HG02852 (cell line): ENCODE data around the gene AIP.
A peak's percentile ranks its signal among the peaks of the same experiment; 100 is the strongest.

Source experiments
- ATAC-seq: cut with Tn5 transposase; IDR thresholded peaks from one replicate; pipeline ENCODE4 v1.9.1; 2021; ENCODE audit warnings: mild to moderate bottlenecking, moderate library complexity; ENCODE audit not compliant: unreplicated experiment

AIP gene

DNA sequence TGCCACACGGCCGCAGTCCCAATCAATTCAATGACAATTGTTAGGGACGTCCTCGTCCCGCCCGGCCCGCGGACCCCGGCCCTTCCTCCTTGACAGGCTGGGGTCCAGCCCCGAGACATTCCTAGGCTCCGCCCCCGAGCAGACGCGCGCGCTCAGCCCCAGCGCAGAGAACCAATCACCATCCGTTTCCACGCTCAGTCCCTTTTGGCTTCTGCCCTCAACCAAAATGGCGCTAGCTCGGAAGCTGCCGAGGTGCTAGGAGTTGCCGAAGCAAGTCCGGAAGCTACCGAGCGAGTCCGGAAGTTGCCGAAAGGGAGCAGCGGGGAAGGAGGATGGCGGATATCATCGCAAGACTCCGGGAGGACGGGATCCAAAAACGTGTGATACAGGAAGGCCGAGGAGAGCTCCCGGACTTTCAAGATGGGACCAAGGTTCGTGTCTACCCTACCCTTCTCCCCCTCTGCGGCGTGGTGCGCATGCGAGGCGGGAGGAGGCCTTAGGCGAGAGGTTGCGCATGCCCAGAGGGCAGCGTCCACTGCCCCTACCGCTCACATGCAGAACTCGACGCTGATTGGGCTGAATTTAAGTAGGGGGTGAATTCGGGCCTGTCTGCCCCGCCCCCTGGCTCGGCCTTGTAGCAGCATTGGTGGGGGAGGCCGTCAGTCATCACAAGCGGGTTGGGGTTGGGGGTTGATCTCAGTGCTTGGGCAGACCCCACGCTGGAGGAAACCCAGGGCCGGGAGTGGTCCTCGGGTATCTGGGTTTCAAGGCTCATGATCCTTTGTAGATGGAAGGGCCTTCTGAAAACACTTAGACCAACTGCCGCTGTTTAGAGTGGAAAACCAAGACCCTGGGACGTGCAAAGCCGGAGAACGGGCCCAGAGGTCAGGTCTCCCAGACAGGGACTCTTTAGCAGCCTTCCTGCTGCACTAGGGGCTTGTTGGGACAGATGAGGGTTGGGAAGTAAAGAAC is at the start of gene AIP:
TSS of gene AIP (plus strand) at position 200 of the 972 bp plus-strand sequence. CDS start at position 333, 133 bp downstream.
- peak; percentile 73 for ATAC-seq

DNA sequence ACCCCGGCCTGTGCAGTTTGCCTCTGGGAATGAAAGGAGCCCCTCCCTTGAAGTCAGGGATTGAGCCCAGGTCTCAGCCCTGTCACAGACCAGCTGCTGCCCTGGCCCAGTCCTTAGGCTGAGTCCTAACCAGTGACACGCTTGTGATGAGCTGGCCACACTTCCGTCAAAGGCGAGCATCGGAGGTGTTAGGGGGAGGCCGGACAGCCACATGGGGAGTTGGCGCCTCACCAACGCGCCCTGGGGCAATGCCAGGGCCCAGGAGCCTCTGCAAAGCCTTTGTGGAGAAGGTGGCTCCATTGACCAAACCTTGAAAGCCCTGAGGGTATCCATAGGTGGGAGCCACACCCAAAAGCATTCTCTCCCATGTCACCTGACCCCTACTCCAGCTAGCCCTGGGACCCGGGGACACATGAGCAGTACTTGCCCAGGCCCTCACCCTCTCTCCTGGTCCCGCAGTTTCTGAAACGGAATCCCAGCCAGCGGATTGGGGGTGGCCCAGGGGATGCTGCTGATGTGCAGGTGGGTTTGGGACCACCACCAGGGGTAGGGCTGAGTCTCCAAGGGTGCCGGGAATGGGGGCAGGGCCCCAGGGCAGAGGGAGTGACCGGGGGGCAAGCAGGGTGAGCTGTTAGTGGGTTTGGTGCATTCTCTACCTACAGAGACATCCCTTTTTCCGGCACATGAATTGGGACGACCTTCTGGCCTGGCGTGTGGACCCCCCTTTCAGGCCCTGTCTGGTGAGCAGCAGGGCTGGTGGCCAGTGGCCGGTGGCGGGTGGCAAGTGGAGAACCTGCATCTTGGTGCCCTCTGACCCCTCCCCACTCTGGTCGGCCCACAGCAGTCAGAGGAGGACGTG is 49.1 kb upstream of the AIP start:
- ATAC-seq, result no peak

DNA sequence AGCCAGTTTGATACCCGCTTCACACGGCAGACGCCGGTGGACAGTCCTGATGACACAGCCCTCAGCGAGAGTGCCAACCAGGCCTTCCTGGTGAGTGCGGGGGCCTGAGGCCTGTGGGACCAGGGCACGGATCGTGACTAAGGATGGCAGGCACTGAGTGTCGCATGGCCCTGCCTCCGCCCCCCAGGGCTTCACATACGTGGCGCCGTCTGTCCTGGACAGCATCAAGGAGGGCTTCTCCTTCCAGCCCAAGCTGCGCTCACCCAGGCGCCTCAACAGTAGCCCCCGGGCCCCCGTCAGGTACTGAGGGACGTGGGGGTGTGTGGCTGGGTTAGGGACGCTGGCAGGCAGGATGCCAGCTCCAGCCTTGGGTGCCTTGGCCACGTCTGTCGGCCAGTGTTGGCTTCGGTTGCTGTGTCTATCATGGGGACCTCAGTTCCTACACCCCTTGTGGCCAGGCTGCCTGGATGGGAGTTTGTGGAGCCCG is 48.4 kb upstream of the AIP start:
- ATAC-seq, result no peak

DNA sequence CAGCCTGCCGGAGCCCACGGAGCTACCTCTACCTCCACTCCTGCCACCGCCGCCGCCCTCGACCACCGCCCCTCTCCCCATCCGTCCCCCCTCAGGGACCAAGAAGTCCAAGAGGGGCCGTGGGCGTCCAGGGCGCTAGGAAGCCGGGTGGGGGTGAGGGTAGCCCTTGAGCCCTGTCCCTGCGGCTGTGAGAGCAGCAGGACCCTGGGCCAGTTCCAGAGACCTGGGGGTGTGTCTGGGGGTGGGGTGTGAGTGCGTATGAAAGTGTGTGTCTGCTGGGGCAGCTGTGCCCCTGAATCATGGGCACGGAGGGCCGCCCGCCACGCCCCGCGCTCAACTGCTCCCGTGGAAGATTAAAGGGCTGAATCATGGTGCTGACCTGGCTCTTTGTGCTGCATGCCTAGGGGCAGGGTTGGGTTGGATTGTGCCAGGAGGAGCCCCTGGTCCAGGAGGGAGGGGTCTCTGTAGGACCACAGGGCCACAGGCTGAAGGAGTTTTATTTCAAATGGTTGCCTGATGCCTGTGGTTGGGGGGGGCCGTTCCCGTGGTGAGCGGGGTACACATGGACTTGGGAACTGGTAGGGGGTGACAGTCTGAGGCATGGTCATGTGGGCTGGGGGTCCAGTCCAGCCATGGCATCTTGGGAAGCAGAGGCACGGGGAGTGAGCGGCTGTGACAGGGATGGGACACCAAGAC is 47.6 kb upstream of the AIP start:
- ATAC-seq, result no peak

DNA sequence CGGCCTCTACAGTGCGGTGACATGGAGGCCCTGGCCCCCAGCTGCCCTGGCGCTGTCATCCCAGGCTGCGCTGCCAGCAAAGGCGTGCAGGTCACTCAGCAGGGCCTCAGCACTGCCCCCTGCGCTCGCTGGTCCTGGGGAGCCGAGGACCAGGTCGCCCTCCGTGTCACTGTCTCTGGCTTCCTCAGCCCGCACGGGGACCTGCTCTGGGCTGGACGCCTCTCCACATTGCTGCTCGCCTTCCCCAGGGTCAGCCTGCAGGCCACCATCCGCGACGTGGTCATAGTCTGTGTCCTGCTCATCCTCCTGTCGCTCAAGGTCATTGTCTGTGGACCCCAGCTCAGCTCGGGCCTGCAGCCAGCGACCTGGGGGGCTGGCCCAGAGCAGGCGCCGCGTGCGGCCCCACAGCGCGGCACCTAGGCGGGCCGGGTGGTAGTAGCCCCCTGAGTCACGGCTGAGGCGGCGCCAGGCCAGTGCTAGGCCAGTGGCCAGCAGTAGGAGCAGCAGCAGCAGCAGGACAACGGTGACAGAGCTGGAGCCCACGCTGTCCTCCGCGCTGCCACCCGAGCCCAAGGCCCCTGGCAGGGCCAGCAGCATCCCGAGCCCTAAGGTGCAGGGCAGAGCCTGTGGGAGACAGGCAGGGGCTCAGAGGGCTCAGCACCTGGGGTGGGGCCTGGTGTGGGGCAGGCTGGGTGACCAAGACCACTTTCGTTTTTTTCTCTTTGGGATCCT is 46.9 kb upstream of the AIP start:
- ATAC-seq, result no peak

DNA sequence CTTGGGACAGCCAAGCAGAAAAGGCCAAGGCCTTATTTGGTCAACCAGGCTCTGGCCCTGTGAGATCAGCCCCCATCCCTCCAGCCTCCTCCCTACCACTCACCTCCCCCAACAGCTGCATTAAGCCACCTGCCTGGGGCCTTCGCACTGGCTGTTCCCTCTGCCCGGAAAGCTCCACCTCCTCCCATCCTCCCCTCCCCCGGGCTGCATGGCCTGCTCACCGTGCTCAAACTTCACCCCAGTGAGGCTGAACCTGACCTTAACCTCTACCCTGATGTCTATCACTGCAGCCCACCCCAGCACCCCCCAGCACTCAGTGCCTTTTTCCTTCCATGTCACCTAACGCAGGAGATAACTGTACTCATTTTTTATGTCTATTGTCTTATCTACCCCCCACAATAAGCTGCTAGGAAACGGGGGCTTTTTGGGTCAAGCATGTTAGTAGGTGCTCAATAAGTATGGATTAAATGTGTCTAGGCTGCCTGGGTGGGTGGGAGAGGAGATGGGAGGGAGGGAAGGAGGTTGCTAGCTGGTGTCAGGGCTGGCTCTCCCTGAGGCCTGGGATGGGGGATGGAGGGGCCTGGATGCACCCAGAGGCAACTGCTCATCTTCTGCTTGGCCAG is 46.3 kb upstream of the AIP start:
- ATAC-seq, result no peak

DNA sequence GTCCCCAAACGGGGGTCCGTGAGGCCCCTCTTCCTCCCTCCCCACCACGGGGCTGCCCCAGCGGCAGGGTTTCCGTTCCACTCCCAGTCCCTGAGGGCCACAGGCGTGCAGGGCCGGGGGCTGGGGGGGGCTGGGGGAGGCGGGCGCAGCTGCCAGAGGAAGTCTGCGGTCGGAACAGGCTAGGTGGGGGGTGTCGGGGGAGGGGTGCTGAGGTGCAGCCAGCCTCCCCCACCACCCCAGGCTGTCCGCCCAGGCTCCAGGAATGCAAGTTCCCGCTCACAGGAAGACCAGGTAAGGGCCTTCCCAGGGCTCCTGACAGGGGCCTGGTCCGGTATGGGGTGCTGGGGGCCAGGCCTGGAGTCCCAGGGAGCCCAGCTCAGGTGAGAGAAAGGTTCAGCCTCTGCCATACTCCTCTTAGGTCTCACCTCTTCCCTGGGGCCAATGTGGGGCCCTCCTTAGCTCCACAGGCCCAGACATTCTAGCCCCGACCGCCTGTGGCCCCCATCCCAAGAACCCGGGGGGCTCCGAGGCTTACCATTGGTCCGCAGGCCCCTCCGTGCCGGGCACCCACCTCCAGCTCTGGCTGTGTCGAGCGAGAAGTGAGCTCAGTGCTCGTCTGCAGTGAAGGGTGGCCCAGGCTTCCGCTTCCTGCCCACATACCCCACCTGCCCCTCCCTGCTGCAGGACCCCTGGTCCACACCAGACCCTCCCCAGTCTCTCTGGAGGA is 45.6 kb upstream of the AIP start, which contains the start of gene PTPRCAP:
TSS of gene PTPRCAP (minus strand) at position 601 of the 727 bp plus-strand sequence. CDS start at position 538, 63 bp downstream.
- ATAC-seq, result peak; percentile 40

DNA sequence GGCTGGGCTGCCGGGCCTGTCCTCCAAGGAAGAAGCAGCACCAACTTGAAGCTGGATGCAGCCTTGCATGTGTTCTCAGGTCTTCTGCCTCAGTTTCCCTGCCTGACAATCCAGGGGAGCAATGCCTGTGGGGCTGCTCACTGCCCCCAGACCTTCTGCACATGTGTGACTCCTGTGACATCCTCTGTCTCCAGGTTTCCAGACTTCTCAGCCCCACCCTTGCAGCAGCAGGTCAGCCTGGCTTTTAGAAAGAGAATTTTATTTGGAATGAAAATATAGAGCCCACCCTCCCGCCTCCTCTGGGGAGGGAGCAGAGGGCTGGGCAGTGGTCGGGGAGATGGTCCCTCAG is 45.0 kb upstream of the AIP start:
- no peak for ATAC-seq

DNA sequence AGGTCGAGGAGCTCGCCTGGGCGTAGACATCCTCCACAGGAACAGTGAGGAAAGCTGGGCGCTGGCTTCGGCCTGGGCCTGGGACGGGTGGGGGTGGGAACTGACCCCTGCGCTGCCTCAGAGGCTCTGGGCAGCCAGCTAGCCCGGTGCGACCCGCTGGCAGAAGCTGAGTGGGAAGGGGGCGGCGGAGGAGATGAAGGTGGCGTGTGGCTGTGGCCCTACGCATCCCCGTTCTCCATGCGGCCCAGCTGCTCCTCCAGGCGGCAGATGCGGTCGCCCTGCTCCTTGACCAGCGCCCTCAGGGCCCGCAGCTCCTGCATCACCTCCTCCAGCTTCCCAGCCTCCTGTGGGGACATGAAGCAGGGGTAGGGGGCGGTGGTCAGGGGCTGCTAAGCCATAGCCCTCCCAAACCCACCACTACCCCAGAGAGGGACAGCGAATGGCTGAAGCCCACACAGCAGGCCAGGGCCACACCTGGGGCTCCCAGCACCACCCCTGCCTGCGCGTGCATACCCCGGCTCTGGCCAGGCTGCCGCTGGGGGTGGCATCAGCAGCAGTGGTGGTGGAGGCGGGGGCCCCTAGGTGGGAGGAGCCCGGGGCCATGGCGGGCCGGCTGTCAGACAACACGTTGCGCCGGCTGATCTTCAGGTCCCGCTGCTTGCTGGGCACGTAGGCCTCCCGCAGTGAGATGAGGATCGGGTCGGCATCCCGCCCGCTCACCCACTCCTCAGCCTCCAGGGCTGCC is 44.5 kb upstream of the AIP start:
- no peak for ATAC-seq

DNA sequence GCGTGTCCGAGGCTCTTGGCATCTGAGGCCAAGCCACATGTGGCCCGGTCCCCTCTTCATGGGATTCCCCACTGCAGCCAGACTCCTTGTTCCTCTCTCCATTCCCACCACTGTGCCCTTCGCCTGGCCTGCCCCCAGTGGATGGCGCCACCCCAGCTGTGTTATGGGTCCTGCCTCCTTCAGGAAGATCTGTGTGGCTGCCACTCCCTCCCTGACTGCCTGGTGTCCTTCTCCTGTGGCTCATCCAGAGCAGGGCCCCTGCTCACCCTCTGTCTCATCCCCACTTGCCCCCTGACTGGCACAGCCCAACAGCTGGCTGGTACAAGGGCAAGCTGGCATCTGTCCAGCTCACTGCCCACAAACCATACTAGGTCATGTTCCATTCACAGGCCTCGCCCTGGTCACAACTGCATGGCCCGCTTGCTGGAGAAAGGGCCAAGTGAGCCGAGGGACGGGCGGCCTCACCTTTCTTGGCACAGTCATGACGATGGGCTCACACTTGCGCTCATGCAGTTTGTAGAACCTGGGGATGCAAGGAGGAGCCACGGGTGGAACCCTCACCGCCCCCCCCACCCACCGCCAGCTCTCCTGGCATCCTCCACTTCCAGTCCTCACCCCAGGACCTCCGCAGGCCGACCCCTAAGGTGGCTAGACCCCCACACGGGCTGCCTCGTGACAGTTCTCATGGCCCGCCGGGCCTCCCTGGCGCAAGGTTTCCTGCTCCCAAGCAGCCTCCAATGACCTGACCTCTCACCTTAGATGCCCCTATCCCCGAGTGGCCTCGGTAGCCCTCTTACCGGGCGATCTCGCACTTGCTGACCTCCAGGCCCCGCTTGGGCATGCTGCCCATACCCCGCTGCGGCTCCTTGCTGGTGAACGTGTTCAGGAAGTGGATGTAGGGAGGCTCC is 43.3 kb upstream of the AIP start:
- no peak for ATAC-seq

DNA sequence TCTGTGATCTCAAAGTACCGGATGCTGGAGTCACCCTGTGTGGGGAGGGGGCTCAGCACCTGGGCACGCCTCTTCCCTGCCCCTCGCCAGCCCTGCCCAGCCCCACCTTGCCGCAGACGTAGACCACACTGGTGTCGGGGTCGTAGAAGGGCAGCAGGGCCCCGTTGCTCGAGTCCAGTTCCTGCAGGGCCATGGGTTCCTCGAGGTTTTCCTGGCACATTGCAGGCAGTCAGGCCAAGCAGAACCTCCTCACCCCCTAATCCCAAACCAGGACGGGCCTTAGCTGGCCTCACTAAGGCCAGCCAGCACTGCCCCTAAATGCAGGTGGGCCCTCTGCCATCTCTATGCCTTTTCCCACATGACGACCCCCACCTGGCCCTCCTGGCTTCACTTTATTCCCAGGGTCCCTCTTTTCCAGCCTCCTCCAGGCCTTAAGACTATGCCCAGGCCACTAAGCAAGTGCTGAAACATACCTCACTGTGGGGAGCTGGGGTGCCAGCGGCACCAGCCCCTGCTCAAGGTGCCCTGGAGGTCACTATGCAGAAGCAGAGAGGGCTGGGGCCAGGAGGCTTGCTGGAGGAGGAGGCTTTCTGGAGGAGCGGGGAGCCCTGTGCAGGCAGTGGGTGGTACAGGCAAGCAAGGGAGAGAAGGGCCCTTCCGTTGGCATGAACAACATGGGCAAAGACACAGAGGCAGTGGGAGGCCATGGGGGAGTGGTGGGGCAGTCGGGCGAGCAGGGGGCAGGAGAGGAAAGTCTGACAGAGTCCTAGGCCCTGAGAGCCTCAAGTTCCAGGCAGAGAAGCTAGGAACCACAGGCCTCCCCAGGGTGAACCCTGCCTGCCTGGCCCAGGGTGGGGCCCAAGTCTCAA is 42.4 kb upstream of the AIP start:
- no peak for ATAC-seq

DNA sequence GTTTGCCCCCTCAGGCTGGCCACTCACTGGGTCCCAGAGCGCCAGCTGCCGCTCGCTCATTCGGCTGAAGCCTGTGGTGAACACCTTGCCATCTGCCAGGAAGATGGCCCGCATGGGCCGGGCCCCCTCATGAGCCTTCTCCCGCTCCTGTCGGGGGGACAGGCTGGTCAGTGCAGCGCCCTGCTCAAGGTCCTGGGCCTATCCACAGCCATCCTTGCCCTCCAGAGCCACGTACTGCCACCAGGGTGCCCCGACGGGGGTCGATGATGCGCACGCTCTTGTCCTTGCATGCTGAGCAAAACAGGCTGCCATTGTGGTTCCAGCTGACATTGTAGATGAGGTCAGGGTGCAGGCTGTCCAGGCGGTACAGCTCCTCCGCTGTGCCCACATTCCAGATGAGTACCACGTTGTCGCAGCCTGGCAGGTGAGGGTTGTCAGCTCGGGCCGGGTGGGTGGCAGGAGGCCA is 41.7 kb upstream of the AIP start:
- ATAC-seq, result no peak

DNA sequence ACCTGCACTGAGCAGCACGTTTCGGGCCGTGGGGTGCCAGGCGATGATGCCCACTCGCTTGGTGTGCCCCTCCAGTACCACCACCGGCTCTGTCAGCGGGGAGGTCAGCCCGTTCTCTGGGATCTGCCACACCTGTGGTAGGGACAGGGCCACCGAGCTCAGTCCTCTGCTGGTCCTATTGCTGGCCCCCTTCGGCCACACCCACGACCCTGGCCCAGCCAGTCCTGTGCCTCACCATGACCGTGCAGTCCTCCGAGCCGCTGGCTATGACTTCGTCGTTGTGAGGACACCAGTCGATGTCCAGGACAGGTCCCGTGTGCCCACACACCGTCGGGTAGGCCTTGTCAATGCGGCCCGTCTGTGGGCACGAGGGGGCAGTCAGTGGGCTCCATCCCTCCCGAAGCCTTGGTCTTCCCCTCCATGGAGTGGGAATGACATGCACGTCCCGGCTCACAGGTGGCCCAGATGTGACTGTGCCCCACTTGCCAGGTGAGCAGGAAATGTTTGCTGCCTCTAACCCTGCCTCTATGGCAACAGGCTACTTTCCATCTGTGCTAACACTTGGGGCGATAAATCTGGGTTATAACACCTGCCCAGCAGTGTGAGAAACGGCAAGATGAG is 41.0 kb upstream of the AIP start:
- ATAC-seq, result no peak

DNA sequence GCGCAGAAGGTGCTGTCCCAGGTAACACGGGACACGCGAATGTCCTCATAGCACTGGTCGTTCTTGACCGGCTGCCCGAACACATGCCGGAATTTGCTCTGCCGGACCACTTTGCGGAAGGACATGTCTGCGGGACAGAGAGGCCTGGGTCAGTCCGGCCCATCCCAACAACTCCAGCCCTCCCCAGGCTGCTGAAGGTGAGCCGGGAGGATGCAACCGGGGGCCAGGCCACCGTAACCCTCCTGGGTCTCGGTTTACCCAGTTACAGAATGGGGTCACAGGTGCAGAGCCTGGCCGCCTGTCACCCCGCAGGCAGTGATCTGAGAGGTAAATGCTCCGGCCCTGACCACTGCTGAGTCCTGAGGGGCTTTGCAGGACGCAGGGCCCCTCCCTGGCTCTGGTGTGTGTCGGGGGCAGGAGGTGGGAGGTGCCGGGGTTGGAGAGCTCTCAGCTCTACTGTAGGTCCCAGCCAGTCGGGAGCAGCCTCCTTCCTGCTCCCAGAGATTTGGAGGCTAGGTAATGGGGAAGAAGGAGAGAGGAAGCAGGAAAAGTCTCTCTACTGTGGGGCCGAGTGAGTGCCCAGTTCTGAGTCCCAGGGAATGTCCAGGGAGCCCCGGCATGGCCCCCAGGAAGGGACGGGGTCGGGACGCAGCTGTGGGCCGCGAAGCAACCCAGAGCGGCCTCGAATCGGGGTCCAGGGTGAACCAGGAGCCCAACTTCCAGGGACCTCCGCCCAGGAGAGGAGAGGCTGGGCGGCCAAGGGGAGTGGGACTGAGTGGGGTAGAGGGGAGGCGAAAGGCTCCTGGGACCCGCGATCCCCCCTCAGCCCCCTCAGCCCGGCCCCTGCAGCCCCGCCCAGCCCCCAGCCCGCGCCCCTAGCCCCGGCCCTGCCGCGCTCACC is 40.1 kb upstream of the AIP start:
- ATAC-seq, result no peak

DNA sequence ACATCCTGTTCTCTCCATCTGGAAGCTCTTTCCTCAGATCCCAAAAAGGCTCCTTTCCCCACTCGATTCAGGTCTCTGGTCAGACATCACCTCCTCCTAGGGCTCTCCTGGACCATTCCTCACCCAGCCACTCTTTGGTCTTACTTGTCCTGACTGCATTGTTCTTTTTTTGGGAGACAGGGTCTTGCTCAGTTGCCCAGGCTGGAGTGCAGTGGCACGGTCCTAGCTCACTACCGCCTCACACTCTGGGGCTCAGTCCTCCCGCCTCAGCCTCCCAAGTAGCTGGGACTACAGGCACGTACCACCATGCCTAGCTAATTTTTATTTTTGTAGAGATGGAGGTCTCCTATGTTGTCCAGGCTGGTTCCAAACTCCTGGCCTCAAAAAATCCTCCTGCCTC is 37.3 kb upstream of the AIP start:
- no peak for ATAC-seq
